Ishikawa (cell line): ENCODE results near the gene TSPAN18.

Experiments used
- CEBPB ChIP-seq: IDR thresholded peaks from 2 replicates; pipeline ENCODE4 v1.6.1; 2012
- CREB1 ChIP-seq: IDR thresholded peaks from 2 replicates; pipeline ENCODE4 v1.6.1; 2012; ENCODE audit warnings: low read depth
- EGR1 ChIP-seq: IDR thresholded peaks from 2 replicates; pipeline ENCODE4 v1.6.1; 2012
- EP300 ChIP-seq: IDR thresholded peaks from 2 replicates; pipeline ENCODE4 v1.6.1; 2012; ENCODE audit warnings: borderline replicate concordance
- FOXM1 ChIP-seq: IDR thresholded peaks from 2 replicates; pipeline ENCODE4 v1.6.1; 2012; ENCODE audit warnings: low read depth, borderline replicate concordance
- NFIC ChIP-seq: IDR thresholded peaks from 2 replicates; pipeline ENCODE4 v1.6.1; 2012
- RAD21 ChIP-seq: IDR thresholded peaks from 2 replicates; pipeline ENCODE4 v1.6.1; 2012; ENCODE audit warnings: low read depth
- TAF1 ChIP-seq: IDR thresholded peaks from 2 replicates; pipeline ENCODE4 v1.6.1; 2012; ENCODE audit warnings: low read depth, mild to moderate bottlenecking
- TCF12 ChIP-seq: IDR thresholded peaks from 2 replicates; pipeline ENCODE4 v1.6.1; 2012; ENCODE audit warnings: low read depth
- TEAD4 ChIP-seq: IDR thresholded peaks from 2 replicates; pipeline ENCODE4 v1.6.1; 2012
- YY1 ChIP-seq: IDR thresholded peaks from 2 replicates; pipeline ENCODE4 v1.6.1; 2012; ENCODE audit warnings: low read depth
- ZBTB7A ChIP-seq: IDR thresholded peaks from 2 replicates; pipeline ENCODE4 v1.6.1; 2012; ENCODE audit warnings: low read depth
- TF ChIP-seq, protein P1 (sequence below): IDR thresholded peaks from 2 replicates; pipeline ENCODE4 v1.6.1; 2012
- TF ChIP-seq, protein P2 (sequence below): IDR thresholded peaks from 2 replicates; pipeline ENCODE4 v1.6.1; 2012
- TF ChIP-seq, protein P3 (sequence below): IDR thresholded peaks from 2 replicates; pipeline ENCODE4 v1.6.1; 2012; ENCODE audit warnings: low read depth, mild to moderate bottlenecking

Gene TSPAN18

DNA sequence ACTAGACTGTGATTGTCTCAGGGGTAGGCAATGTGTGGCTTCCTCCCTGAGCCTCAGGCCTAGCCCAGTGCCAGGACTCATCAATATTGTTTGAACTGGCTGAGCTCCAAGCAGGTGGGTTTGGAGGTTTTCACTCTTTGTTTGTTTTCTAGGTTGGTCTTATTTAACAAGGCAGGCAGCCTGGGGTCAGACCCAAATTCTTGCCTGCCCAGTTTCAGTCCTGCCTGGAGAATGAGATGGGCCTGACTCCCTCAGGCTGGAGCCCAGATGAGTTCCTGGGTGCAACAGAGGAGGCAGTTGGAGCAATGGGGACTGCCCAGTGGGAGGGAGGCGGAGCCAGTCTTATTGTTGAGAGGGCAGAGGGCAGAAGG, 252.2 kb downstream of the TSPAN18 start:
- TF ChIP-seq ZBTB7A = no peak
- no peak for TF ChIP-seq FOXM1
- TF ChIP-seq TEAD4 = no peak
- TF ChIP-seq, protein P1, sequence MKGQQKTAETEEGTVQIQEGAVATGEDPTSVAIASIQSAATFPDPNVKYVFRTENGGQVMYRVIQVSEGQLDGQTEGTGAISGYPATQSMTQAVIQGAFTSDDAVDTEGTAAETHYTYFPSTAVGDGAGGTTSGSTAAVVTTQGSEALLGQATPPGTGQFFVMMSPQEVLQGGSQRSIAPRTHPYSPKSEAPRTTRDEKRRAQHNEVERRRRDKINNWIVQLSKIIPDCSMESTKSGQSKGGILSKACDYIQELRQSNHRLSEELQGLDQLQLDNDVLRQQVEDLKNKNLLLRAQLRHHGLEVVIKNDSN = no peak
- TF ChIP-seq TCF12 = no peak
- TF ChIP-seq, protein P2, sequence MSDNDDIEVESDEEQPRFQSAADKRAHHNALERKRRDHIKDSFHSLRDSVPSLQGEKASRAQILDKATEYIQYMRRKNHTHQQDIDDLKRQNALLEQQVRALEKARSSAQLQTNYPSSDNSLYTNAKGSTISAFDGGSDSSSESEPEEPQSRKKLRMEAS = no peak
- TF ChIP-seq EGR1 = no peak
- no peak for TF ChIP-seq CEBPB
- no peak for TF ChIP-seq YY1
- no peak for TF ChIP-seq NFIC
- TF ChIP-seq EP300 = no peak
- TF ChIP-seq CREB1 = no peak
- no peak for TF ChIP-seq TAF1
- TF ChIP-seq RAD21 = no peak
- TF ChIP-seq, protein P3, sequence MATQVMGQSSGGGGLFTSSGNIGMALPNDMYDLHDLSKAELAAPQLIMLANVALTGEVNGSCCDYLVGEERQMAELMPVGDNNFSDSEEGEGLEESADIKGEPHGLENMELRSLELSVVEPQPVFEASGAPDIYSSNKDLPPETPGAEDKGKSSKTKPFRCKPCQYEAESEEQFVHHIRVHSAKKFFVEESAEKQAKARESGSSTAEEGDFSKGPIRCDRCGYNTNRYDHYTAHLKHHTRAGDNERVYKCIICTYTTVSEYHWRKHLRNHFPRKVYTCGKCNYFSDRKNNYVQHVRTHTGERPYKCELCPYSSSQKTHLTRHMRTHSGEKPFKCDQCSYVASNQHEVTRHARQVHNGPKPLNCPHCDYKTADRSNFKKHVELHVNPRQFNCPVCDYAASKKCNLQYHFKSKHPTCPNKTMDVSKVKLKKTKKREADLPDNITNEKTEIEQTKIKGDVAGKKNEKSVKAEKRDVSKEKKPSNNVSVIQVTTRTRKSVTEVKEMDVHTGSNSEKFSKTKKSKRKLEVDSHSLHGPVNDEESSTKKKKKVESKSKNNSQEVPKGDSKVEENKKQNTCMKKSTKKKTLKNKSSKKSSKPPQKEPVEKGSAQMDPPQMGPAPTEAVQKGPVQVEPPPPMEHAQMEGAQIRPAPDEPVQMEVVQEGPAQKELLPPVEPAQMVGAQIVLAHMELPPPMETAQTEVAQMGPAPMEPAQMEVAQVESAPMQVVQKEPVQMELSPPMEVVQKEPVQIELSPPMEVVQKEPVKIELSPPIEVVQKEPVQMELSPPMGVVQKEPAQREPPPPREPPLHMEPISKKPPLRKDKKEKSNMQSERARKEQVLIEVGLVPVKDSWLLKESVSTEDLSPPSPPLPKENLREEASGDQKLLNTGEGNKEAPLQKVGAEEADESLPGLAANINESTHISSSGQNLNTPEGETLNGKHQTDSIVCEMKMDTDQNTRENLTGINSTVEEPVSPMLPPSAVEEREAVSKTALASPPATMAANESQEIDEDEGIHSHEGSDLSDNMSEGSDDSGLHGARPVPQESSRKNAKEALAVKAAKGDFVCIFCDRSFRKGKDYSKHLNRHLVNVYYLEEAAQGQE = no peak

DNA sequence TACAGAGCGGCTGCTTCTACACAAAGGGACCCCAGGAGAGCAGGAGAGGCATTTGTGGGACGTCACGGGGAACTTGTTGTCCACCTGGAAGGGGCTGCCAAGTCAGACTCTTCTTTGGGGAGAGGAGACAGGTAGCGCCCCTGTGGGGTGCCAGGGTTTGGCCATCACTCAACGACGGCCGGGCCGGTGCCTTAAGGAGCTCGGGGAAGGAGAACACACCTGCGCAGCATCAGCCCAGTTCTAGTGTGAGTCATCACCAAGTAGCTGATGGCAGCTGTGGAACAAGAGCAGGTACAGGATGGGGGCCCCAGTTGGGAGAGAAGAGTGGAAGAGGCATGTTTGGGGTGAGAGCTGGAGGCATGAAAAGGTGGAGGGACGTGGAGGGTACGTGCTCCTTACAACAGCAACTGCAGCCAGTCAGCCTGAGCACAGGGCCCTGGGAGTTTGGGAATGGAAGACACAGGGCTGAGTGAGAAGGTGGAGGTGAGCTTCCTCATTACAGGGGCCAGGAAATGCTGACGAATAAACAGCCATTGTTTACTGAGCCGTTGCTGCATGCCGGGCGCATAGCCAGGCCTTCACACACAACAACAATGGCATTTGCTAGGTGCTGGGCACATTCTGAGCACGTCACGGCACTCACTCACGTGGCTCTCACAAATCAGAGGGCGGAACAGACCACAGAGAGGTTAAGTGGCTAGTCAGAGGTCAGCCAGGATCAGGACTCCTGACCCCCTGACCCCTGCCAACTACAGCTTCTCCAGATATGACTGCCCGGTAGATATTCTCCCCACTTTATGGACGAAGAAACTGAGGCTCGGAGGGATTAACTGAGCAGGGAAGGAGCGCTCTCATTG, 253.0 kb downstream of the TSPAN18 start:
- no peak for TF ChIP-seq ZBTB7A
- TF ChIP-seq FOXM1 = peak; percentile 11; the same call in 1 of the 2 replicates
- TF ChIP-seq TEAD4 = peak; percentile 87
- peak; percentile 81 for TF ChIP-seq EP300
- TF ChIP-seq RAD21 = no peak
- TF ChIP-seq TCF12 = peak; percentile 53
- peak; percentile 90 for TF ChIP-seq NFIC
- TF ChIP-seq, protein P1 = peak; percentile 84
- TF ChIP-seq YY1 = 0 out of 2 replicates have a peak, but pooled peaks have one; percentile 28
- no peak for TF ChIP-seq CREB1
- TF ChIP-seq, protein P2 = peak; percentile 80
- TF ChIP-seq TAF1 = no peak
- TF ChIP-seq, protein P3 = no peak

DNA sequence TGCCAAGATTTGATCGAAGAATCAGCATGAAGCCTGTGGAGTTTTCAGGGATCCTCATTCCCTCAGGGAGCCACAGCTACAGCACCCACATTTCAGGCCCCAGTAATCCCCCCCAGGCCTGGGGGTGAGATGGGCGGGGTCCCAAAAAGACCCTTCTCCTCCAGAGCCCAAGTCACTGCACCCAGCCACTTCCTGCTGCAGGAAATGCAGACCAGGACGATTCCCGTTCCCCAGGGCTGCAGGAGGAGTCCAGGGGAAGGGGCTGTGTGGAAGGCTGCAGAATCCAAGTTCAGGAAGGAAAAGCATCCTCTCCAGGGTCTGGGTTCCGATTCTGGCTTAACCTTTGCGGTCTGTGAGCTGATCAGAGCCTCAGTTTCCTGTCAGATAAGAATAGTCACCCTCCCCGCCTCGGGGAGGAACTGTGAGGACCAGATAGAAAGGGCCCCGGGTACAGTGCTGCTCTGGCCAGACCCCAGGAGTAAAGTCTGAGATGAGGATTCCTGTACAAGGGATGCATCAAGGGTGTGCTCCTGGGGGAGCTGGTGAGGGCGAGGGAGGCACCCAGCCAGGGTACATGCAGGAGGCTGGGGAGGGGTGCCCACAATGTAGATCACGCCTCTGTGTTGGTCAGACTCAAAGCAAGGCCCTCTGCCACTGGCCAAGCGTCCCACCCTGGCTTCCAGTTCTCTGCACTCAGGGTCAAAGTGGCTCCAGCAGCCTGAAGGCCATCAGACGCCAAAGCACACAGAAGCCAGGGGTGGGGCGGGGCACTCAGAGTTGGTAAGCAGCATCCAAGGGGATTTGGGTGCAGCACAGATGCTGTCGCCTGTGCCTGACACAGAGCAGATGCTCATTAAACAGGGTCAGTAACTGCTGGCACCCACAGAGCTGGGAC, 254.0 kb downstream of the TSPAN18 start:
- TF ChIP-seq ZBTB7A = no peak
- no peak for TF ChIP-seq TCF12
- TF ChIP-seq EP300 = no peak
- no peak for TF ChIP-seq CREB1
- TF ChIP-seq YY1 = no peak
- TF ChIP-seq FOXM1 = no peak
- TF ChIP-seq CEBPB = no peak
- no peak for TF ChIP-seq TAF1
- TF ChIP-seq, protein P2 = no peak
- TF ChIP-seq RAD21 = no peak
